Neural cell (in vitro differentiated cells): ENCODE results near the gene KRT78.

Experiments used
- EZH2 ChIP-seq: fragments of 200-600, 300-800 bp; shearing (Covaris generic), sonication (generic); IDR thresholded peaks from 2 replicates; pipeline ENCODE4 v1.6.1; 2014; ENCODE audit warnings: antibody characterized with exemption, low read length, borderline replicate concordance, mild to moderate bottlenecking; ENCODE audit not compliant: insufficient read depth, poor library complexity, severe bottlenecking
- MXI1 ChIP-seq: fragments of 450-650 bp; conservative IDR thresholded peaks from 2 replicates; pipeline ENCODE4 v1.6.1; 2014; ENCODE audit warnings: antibody characterized with exemption, mild to moderate bottlenecking; ENCODE audit not compliant: poor library complexity, severe bottlenecking
- POLR2AphosphoS5 ChIP-seq: IDR thresholded peaks from 2 replicates; pipeline ENCODE4 v1.6.1; 2012
- RAD21 ChIP-seq: fragments of 450-650 bp; conservative IDR thresholded peaks from 2 replicates; pipeline ENCODE4 v1.6.1; 2014; ENCODE audit warnings: antibody characterized with exemption, mild to moderate bottlenecking, moderate library complexity
- SMC3 ChIP-seq: fragments of 450-650 bp; conservative IDR thresholded peaks from 2 replicates; pipeline ENCODE4 v1.6.1; 2014; ENCODE audit warnings: antibody characterized with exemption, mild to moderate bottlenecking, moderate library complexity; ENCODE audit not compliant: poor library complexity
- TAF1 ChIP-seq: IDR thresholded peaks from 2 replicates; pipeline ENCODE4 v1.6.1; 2012; ENCODE audit warnings: low read depth
- TF ChIP-seq, protein P1 (sequence below): fragments of 450-650 bp; IDR thresholded peaks from 2 replicates; pipeline ENCODE4 v1.5.1; 2014; ENCODE audit warnings: antibody characterized with exemption, mild to moderate bottlenecking, moderate library complexity; ENCODE audit not compliant: poor library complexity, severe bottlenecking

DNA sequence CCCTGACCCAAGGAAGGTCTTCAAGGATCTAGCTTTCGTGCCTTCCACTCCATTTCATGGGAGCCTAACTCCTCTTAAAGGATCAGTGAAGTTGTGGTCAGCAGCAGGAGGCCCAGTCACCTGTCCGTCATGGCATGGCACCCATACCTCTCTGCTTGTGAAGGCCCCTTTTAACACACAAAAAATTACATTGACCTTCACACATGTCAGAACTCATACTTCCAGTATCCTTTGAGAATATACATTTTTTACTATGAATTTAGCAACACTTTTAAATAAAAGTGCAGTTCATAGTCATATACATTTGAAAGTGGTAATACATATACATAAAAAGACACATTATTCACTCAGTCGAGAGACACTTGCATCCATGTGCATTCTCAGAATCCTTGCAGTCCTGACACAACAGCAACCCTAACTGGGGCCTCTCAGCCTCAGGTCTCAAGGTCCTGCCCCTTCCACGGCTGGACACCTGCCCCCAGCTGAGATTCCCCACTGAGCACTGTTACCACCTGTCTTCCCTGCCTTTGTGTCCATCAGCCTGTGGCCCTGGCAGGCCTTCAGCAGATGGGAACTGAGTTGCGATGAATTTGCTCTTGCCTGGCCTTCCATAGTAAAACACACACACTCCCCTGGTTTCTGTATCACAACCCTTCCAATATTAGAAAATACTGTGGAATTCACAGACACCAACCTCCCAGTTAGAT, 49.1 kb downstream of the KRT78 start:
- TF ChIP-seq EZH2 (no peak), RAD21 (no peak), TAF1 (no peak), MXI1 (no peak), POLR2AphosphoS5 (no peak), SMC3 (no peak)
- TF ChIP-seq, protein P1, sequence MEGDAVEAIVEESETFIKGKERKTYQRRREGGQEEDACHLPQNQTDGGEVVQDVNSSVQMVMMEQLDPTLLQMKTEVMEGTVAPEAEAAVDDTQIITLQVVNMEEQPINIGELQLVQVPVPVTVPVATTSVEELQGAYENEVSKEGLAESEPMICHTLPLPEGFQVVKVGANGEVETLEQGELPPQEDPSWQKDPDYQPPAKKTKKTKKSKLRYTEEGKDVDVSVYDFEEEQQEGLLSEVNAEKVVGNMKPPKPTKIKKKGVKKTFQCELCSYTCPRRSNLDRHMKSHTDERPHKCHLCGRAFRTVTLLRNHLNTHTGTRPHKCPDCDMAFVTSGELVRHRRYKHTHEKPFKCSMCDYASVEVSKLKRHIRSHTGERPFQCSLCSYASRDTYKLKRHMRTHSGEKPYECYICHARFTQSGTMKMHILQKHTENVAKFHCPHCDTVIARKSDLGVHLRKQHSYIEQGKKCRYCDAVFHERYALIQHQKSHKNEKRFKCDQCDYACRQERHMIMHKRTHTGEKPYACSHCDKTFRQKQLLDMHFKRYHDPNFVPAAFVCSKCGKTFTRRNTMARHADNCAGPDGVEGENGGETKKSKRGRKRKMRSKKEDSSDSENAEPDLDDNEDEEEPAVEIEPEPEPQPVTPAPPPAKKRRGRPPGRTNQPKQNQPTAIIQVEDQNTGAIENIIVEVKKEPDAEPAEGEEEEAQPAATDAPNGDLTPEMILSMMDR, result no peak
